Prostate gland (tissue), 2 donors: ENCODE measurements around the gene ARHGAP26. TPM values are rescaled to one million over a fixed set of nuclear protein-coding genes. Genes with fewer than 3 reads are reported as not detected.
A peak's percentile ranks its signal among the peaks of the same experiment; 100 is the strongest.

Experiments
- DNase-seq: peaks from one replicate; pipeline ENCODE4 v3.0.0-alpha.2; 2019; ENCODE audit warnings: low spot score
- H3K27ac ChIP-seq, 2 donors: fragments of 200-600 bp; sonication (generic); 2 replicates each; pipeline ENCODE4 v1.5.1; 2017 to 2019
- H3K27me3 ChIP-seq: fragments of 200-600 bp; sonication (generic); replicated peaks from 2 replicates; pipeline ENCODE4 v1.5.1; 2019; ENCODE audit not compliant: insufficient read depth
- H3K36me3 ChIP-seq, 2 donors: fragments of 200-600 bp; sonication (generic); 1 replicate in 1 of 2; 2 replicates in 1 of 2; pipeline versions ENCODE4 v1.5.1 to v1.8.1; 2017 to 2019
- H3K4me1 ChIP-seq: fragments of 200-600 bp; sonication (generic); replicated peaks from 2 replicates; pipeline ENCODE4 v1.5.1; 2019
- H3K4me3 ChIP-seq, 2 donors: fragments of 200-600 bp; sonication (generic); 2 replicates each; pipeline ENCODE4 v1.5.1; 2017 to 2019
- H3K9me3 ChIP-seq: fragments of 200-600 bp; sonication (generic); 2 replicates; pipeline ENCODE4 v1.5.1; 2017
- POLR2A ChIP-seq: fragments of 450-650 bp; IDR thresholded peaks from one replicate; pipeline ENCODE4 v1.6.1; 2016; ENCODE audit warnings: antibody characterized with exemption, mild to moderate bottlenecking
- POLR2AphosphoS5 ChIP-seq: sonication (generic); formaldehyde crosslinking; IDR thresholded peaks from one replicate; pipeline ENCODE4 v1.6.1; 2017; ENCODE audit warnings: antibody characterized with exemption
- WGBS: methylation state at CpG from one replicate; pipeline ENCODE4 v1.1.5; 2018; 5-methylcytosine and 5-hydroxymethylcytosine counted together
- intact Hi-C: fragments of 100-400 bp; cut with DNase I; formaldehyde crosslinking; loops from one replicate; pipeline ENCODE4 v1.14.2; 2022
- total RNA-seq, 2 donors: library from RNA; depleted of rRNA; stranded (reverse); fragments of >200 nt; gene quantifications; one replicate each; pipeline ENCODE4 v1.1.0, GENCODE V29; 2016
- TF ChIP-seq, protein P1 (sequence below), 4 experiments: fragments of 200-600 bp in 2 of 4; fragments of 450-650 bp in 2 of 4; sonication (generic) in 2 of 4; IDR thresholded peaks; 1 replicate in 3 of 4; 2 replicates in 1 of 4; pipeline ENCODE4 v1.5.1; 2016 to 2019; ENCODE audit warnings: antibody characterized with exemption in 4 of 4, mild to moderate bottlenecking in 2 of 4, moderate library complexity in 2 of 4

The ARHGAP26 gene
- total RNA-seq, 2 donors from 2014 or later: 11.7 to 39.8 TPM

DNA sequence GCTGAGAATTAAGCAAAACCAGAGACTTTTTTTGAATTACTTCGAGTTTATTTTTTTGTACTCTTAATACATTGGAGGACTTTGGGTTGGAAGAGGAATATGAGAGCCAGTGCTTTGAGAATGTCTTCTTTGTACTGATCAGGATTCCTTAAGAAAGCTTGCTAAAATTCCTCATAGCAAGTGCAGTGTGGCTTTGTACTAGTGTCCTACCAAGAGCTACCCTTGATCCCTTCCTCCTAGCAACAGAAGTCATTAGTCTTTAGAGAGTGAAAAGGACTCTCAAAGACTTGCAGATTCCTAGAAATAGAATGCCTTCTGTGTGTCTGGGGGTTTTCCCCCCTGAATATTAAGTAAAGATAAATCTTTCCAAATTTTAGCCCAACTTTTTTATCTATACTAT lies 276.1 kb downstream of the ARHGAP26 start:
- Histone ChIP-seq H3K27me3 (no peaks in the 10 kb centered on the region), H3K36me3 (no peaks in the 10 kb centered on the region), H3K4me3 (no peak overlapping the region), H3K4me1 (no peaks in the 10 kb centered on the region), H3K27ac (no peak overlapping the region), H3K9me3 (no peaks in the 10 kb centered on the region)
- no peak for TF ChIP-seq POLR2A
- no peak for TF ChIP-seq POLR2AphosphoS5
- TF ChIP-seq, protein P1, sequence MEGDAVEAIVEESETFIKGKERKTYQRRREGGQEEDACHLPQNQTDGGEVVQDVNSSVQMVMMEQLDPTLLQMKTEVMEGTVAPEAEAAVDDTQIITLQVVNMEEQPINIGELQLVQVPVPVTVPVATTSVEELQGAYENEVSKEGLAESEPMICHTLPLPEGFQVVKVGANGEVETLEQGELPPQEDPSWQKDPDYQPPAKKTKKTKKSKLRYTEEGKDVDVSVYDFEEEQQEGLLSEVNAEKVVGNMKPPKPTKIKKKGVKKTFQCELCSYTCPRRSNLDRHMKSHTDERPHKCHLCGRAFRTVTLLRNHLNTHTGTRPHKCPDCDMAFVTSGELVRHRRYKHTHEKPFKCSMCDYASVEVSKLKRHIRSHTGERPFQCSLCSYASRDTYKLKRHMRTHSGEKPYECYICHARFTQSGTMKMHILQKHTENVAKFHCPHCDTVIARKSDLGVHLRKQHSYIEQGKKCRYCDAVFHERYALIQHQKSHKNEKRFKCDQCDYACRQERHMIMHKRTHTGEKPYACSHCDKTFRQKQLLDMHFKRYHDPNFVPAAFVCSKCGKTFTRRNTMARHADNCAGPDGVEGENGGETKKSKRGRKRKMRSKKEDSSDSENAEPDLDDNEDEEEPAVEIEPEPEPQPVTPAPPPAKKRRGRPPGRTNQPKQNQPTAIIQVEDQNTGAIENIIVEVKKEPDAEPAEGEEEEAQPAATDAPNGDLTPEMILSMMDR (IDR thresholded peaks at IDR 0.05): no peak
- 100% methylated on average over 1 of the region's 1 CpG for WGBS
- intact Hi-C loops: no loop called here
- no peak for DNase-seq

GRCh38 chr5:143047091-143047490 lies 276.9 kb downstream of the ARHGAP26 start:
- WGBS: 96% methylated on average over 1 of the region's 1 CpG
- H3K9me3 ChIP-seq: no peaks in the 10 kb centered on the region
- TF ChIP-seq POLR2AphosphoS5: no peak
- no peak for TF ChIP-seq POLR2A
- TF ChIP-seq, protein P1 (IDR thresholded peaks at IDR 0.05): no peak
- no peaks in the 10 kb centered on the region for H3K36me3 ChIP-seq
- no peaks in the 10 kb centered on the region for H3K27me3 ChIP-seq
- DNase-seq: no peak
- H3K4me3 ChIP-seq: no peak overlapping the region
- H3K4me1 ChIP-seq: no peaks in the 10 kb centered on the region
- intact Hi-C loops: no loop called here
- no peak overlapping the region for H3K27ac ChIP-seq

GRCh38 chr5:143050183-143050582 lies 280.0 kb downstream of the ARHGAP26 start:
- Histone ChIP-seq H3K9me3 (no peaks in the 10 kb centered on the region), H3K4me3 (no peak overlapping the region), H3K4me1 (no peaks in the 10 kb centered on the region), H3K27me3 (no peaks in the 10 kb centered on the region), H3K36me3 (no peaks in the 10 kb centered on the region), H3K27ac (no peak overlapping the region)
- 59% methylated on average over 4 of the region's 4 CpGs for WGBS
- intact Hi-C loops: no loop called here
- DNase-seq: no peak
- TF ChIP-seq, protein P1 (IDR thresholded peaks at IDR 0.05): no peak

DNA sequence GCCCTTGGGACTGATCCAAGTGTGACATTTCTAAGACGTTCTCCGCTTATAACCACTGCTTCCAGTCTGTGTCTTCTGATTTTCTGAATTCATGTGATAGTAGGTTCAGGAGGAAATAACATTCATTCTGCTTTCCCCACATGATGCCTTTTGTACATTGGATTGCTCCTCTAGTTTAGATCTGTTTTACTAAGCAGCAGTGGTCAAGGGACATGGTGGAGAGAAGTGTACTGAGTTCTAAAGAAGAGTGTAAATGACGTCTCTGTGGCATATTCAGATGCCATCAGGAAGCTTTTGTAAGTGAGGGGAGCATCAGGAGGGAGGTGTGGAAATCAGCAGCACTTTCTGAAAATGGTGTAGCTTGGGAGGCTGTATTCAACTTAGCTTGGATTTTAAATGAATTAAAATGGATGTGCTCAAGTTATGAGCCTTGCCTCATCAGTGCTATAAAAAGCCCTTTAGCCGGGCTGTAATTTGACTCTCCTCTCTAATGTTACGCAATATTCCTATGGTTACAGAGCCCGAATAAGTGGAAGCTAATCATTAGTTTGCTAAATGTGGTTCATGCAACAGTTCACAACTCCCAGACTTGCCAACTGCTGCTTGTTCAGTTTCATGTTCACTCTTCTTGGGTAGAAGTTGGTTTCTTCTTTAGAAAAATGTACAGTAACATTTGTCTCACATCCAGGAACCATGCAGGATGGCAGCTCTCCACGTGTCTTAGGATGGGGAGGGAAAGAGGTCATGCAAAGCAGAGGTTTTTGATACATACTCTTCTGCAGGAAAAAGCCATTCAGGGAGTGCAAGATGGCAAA lies 281.3 kb downstream of the ARHGAP26 start:
- intact Hi-C loops: no loop called here
- Histone ChIP-seq H3K4me3 (no peak overlapping the region), H3K36me3 (no peaks in the 10 kb centered on the region), H3K27ac (peak overlapping the region in 1 of 2 donors; percentile 5), H3K9me3 (no peaks in the 10 kb centered on the region), H3K4me1 (no peaks in the 10 kb centered on the region), H3K27me3 (no peaks in the 10 kb centered on the region)
- WGBS: 18% methylated on average over 7 of the region's 7 CpGs
- TF ChIP-seq POLR2AphosphoS5: peak; percentile 85
- TF ChIP-seq, protein P1 (IDR thresholded peaks at IDR 0.05): no peak
- DNase-seq: peak; percentile 39

GRCh38 chr5:143052967-143053682 lies 282.9 kb downstream of the ARHGAP26 start:
- no peaks in the 10 kb centered on the region for H3K9me3 ChIP-seq
- no peak for DNase-seq
- TF ChIP-seq, protein P1 (IDR thresholded peaks at IDR 0.05): no peak
- TF ChIP-seq POLR2AphosphoS5: no peak
- intact Hi-C loops: no loop called here
- WGBS: 85% methylated on average over 3 of the region's 3 CpGs
- H3K27ac ChIP-seq: no peak overlapping the region
- H3K36me3 ChIP-seq: no peaks in the 10 kb centered on the region
- H3K27me3 ChIP-seq: no peaks in the 10 kb centered on the region
- no peaks in the 10 kb centered on the region for H3K4me1 ChIP-seq
- H3K4me3 ChIP-seq: no peak overlapping the region
